Activated T-helper 2 cell treated with anti-CD3 and anti-CD28 coated beads, Interferon-gamma antibody, Interleukin-2, Interleukin-4, amounts not matched to agents 10 μg/mL and 5 μg/mL and 100 μg/mL, durations not matched to agents 14 hours and 24 hours and 36 hours (primary cell): ENCODE measurements around the gene IQGAP3. TPM values are rescaled to one million over a fixed set of nuclear protein-coding genes. Genes with fewer than 3 reads are reported as not detected.

Experiments
- DNase-seq: peaks from one replicate; pipeline ENCODE4 v3.0.0; 2021; ENCODE audit warnings: low spot score
- H3K27ac Mint-ChIP-seq: one replicate; pipeline ENCODE4 v1.8.0; 2021; ENCODE audit warnings: mixed read lengths
- H3K27me3 Mint-ChIP-seq: one replicate; pipeline ENCODE4 v1.8.0; 2021; ENCODE audit warnings: low read depth, mixed read lengths
- H3K36me3 Mint-ChIP-seq: one replicate; pipeline ENCODE4 v1.8.0; 2021; ENCODE audit warnings: low read depth, mixed read lengths
- H3K4me1 Mint-ChIP-seq: one replicate; pipeline ENCODE4 v1.8.0; 2021; ENCODE audit warnings: low read depth, mixed read lengths
- H3K4me3 Mint-ChIP-seq: one replicate; pipeline ENCODE4 v1.8.0; 2021; ENCODE audit warnings: low read depth, mild to moderate bottlenecking, moderate library complexity, mixed read lengths
- H3K9me3 Mint-ChIP-seq: one replicate; pipeline ENCODE4 v1.8.0; 2021; ENCODE audit warnings: mixed read lengths
- intact Hi-C: fragments of 100-400 bp; cut with micrococcal nuclease; formaldehyde crosslinking; loops from one replicate; pipeline ENCODE4 v1.15.1; 2023
- total RNA-seq: library from RNA; stranded (reverse); gene quantifications from 2 replicates; pipeline ENCODE4 v1.2.3, GENCODE V29; 2022

IQGAP3 gene
- total RNA-seq, 1 donor from 2014 or later: 16.1 TPM

DNA sequence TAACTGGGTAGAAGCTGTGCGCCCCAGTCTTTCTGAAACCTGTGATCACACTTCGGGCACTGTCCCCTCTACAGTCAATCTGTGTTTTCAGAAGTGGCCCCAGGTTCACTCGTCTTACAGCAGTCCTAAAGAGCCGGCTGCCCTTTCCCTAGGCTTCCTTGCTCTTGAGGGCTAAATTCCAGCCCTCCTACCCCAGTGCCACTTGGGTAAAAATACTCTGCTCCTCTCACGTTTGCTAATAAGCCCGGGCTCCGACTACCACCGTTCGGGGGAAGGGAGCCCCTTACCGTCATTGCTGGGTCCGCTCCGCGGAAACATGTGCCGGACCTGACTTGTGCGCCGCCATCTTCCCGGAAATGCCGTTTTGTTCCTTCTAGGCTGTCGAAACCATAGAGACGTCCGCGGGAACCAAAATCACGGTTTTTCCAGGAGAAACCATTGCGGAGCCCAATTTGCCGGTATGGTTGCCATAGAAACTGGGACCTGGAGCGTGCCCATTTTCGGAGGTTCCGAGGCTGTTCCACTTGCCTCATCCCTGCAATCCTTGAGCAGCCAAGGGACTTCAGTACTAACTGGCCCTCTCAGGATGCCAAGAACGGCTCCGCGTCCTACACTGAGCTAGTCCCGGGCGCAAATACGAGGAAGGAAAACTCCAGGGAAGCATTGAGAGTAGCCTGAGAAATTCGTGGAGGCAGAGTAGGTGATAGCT, 28.9 kb upstream of the IQGAP3 start, which contains the start of gene GPATCH4:
Gene GPATCH4, minus strand, starts transcription at position 358 of the 709 bp plus-strand sequence.
- DNase-seq: peak; percentile 72
- no peaks in the 10 kb centered on the region for H3K27me3 Mint-ChIP-seq
- H3K4me1 Mint-ChIP-seq: peaks cover 24% of the 10 kb centered on the region
- peaks cover 37% of the 10 kb centered on the region for H3K36me3 Mint-ChIP-seq
- peak within 1 kb of the TSS; percentile 99 for H3K27ac Mint-ChIP-seq
- H3K4me3 Mint-ChIP-seq: peak within 1 kb of the TSS; percentile 100
- no peaks in the 10 kb centered on the region for H3K9me3 Mint-ChIP-seq
- intact Hi-C loops: loop anchor here (2.0 kb wide), 2 partner anchors 16 to 100 kb away; partner anchors contain the start of gene MEF2D

DNA sequence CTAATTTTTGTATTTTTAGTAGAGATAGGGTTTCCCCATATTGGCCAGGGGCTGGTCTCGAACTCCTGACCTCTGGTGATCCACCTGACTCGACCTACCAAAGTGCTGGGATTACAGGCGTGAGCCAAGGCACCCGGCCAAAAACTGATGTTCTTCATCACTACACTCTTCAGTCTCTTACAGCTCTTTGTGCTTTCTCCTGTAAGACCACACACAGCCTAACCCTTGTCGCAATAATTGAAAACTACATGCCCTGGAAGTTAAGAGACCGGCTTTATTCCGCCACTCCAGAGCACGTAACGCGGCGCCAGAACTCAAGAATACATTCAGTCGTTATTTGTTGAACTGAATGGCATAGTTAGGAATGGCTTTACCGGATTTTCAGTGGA, 28.4 kb upstream of the IQGAP3 start:
- peak overlapping the region; percentile 99 for H3K27ac Mint-ChIP-seq
- H3K4me3 Mint-ChIP-seq: peak overlapping the region; percentile 100
- H3K4me1 Mint-ChIP-seq: peaks cover 24% of the 10 kb centered on the region
- DNase-seq: no peak
- peaks cover 43% of the 10 kb centered on the region for H3K36me3 Mint-ChIP-seq
- intact Hi-C loops: loop anchor here (2.0 kb wide), 2 partner anchors 16 to 100 kb away; partner anchors contain the start of gene MEF2D
- no peaks in the 10 kb centered on the region for H3K27me3 Mint-ChIP-seq
- no peaks in the 10 kb centered on the region for H3K9me3 Mint-ChIP-seq

DNA sequence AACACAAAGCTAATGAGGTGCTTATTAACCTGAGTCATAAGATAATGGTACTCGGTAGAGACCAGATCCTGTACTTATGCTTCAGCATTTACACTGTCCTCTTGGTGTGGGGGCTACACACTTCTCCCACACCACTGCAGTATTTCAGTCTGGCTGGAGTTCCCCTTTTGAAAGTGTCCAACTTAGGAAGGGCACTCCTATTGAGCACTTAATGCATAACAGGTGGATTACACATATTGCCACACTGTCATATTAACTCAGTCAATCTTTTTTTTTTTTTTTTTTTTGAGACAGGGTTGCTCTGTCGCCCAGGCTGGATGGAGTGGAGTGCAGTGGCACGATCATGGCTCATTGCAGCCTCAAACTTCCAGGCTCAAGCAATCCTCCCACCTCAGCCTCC, 27.4 kb upstream of the IQGAP3 start:
- Mint-ChIP-seq H3K4me1 (peaks cover 24% of the 10 kb centered on the region), H3K4me3 (peak overlapping the region; percentile 100), H3K9me3 (no peaks in the 10 kb centered on the region), H3K27ac (peak overlapping the region; percentile 99), H3K27me3 (no peaks in the 10 kb centered on the region), H3K36me3 (peaks cover 52% of the 10 kb centered on the region)
- DNase-seq: no peak
- intact Hi-C loops: loop anchor here (1.0 to 2.0 kb wide), 3 partner anchors 9 to 99 kb away; partner anchors contain the start of genes MEF2D and NAXE

DNA sequence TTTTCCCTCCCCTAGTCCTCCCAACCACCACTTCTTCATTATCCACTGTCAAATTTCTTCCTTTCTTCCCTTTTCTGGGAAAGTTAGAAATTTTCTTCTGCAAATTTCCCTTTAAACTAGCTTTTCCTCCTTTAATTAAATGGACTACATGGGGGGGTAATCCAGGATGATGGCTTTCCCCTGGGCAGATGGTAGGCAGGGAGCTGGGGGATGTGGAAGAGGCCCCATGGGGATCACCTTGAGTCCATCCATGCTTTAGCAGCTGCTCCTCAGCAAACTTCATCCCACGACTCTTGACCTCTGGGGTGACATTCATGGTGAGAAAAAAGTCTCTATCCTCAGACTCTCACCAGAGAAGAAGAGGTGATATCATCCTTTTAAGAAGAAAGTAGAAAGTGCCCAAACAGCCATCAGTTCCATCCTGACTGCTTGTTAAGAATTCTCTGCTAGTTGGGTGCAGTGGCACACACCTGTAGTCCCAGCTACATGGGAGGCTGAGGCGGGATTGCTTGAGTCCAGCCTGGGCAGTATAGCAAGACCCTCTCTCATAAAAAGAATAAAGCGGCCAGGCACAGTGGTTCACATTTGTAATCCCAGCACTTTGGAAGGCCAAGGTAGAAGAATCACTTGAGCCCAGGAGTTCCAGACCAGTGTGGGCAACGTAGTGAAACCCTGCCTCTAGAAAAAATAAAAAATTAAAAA, 26.5 kb upstream of the IQGAP3 start:
- Mint-ChIP-seq H3K27ac (no peak overlapping the region), H3K4me3 (no peak overlapping the region), H3K27me3 (no peaks in the 10 kb centered on the region), H3K9me3 (no peaks in the 10 kb centered on the region), H3K4me1 (peaks cover 24% of the 10 kb centered on the region), H3K36me3 (peaks cover 57% of the 10 kb centered on the region)
- intact Hi-C loops: loop anchor here (1.0 kb wide), 1 partner anchor 8 kb away; the partner anchor contains the start of gene NAXE
- DNase-seq: no peak

DNA sequence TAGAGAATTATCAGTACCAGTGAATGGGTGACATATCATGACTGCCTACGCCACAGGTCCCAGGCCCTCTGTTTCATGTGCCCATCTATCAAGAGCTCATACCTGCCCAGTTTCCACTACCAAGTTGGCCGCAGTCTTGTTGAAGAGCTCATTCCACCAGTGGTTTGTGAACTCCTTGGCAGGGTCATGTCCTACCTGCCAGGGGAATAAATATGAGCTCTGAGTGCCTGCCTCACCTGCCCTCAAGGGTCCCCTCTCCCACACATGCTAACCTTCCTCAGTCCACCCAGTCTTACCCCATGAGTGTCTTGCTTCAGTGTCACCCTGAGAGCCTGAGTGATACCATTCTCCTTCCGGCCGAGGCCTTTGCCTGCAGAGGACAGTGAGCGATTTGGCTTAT, 25.8 kb upstream of the IQGAP3 start:
- Mint-ChIP-seq H3K36me3 (peaks cover 62% of the 10 kb centered on the region), H3K27ac (no peak overlapping the region), H3K4me1 (peaks cover 26% of the 10 kb centered on the region), H3K27me3 (no peaks in the 10 kb centered on the region), H3K4me3 (no peak overlapping the region), H3K9me3 (no peaks in the 10 kb centered on the region)
- intact Hi-C loops: no loop called here
- no peak for DNase-seq

DNA sequence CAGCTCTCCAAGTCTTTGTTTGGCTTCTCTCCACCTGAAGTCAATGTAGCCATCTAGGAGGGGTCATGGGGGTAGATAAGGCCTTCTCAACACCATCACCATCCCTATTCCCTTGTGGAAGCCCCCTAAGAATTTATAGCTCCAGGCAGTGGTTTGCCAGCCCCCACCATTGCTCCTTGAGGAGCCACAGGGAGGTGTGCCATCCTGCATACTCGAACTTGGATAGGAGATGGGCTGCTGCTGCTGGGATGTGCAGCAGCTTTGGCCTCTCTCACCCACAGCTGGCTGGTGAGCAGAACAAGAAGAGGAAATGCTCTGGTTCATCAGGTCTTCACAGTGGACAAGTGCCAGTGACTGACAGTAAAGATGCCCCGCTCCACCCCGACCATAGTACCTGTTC, 24.1 kb upstream of the IQGAP3 start:
- Mint-ChIP-seq H3K4me3 (no peak overlapping the region), H3K36me3 (peaks cover 66% of the 10 kb centered on the region), H3K27ac (no peak overlapping the region), H3K9me3 (no peaks in the 10 kb centered on the region), H3K4me1 (peaks cover 21% of the 10 kb centered on the region), H3K27me3 (no peaks in the 10 kb centered on the region)
- intact Hi-C loops: no loop called here
- no peak for DNase-seq

DNA sequence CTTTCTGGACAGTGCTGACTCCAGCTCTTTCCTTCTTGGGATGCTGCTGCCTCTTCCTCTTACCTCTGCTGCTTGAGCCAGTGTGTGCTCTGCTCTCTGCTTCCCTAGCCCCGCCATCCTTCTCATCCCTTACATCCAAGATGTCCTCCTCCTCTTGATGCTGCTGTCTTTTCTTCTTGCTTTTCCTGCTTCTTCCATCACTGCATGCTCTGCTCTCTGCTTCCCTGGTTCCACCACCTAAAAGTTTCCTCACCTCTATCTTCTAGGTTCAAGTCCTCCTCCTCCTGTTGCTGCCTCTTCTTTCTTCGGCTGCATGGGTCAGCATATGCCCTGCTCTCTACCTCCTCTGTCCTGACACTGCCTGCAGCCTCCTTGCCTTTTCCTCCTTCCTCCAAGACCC, 22.7 kb upstream of the IQGAP3 start:
- H3K27ac Mint-ChIP-seq: no peak overlapping the region
- H3K9me3 Mint-ChIP-seq: no peaks in the 10 kb centered on the region
- no peak for DNase-seq
- H3K36me3 Mint-ChIP-seq: peaks cover 60% of the 10 kb centered on the region
- intact Hi-C loops: no loop called here
- no peaks in the 10 kb centered on the region for H3K27me3 Mint-ChIP-seq
- H3K4me1 Mint-ChIP-seq: peaks cover 29% of the 10 kb centered on the region
- H3K4me3 Mint-ChIP-seq: no peak overlapping the region

DNA sequence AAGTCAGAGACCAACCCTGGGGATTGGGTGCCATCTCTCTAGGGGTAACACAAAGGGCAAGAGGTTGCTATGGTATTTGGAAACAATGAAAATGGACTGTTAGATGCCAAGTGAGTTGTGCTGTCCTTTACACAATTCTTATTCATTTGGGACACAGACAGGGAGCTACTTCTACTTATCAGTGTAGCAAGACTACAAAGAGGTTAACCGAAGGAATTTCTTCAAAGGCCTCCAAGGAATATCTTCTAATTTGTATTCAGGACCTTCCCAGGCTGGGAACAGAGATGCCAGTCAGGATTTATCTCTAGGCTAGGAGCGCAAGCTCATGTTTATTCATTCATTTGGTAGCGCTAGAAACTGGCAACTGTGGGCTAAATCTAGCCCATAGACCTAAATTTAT, 21.8 kb upstream of the IQGAP3 start:
- H3K27ac Mint-ChIP-seq: no peak overlapping the region
- no peak for DNase-seq
- no peak overlapping the region for H3K4me3 Mint-ChIP-seq
- H3K27me3 Mint-ChIP-seq: no peaks in the 10 kb centered on the region
- intact Hi-C loops: no loop called here
- H3K36me3 Mint-ChIP-seq: peaks cover 56% of the 10 kb centered on the region
- peaks cover 24% of the 10 kb centered on the region for H3K4me1 Mint-ChIP-seq
- no peaks in the 10 kb centered on the region for H3K9me3 Mint-ChIP-seq

DNA sequence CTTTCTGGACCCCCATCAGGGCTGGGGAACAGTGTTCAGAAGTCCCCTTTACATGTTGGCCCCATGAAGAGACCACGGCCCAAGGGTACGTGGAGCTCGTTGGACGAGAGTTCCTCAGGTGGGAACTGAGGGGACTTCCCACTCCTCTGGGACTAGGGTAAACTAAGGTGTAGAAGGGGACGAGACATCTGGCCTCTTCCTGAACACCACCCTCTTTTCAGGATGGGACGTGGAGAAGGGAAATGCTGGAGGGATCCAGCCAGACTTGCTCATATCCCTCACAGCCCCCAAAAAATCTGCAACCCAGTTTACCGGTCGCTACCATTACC, 21.3 kb upstream of the IQGAP3 start:
- Mint-ChIP-seq H3K9me3 (no peaks in the 10 kb centered on the region), H3K4me1 (peaks cover 24% of the 10 kb centered on the region), H3K27ac (no peak overlapping the region), H3K36me3 (peaks cover 51% of the 10 kb centered on the region), H3K27me3 (no peaks in the 10 kb centered on the region), H3K4me3 (no peak overlapping the region)
- no peak for DNase-seq
- intact Hi-C loops: no loop called here

DNA sequence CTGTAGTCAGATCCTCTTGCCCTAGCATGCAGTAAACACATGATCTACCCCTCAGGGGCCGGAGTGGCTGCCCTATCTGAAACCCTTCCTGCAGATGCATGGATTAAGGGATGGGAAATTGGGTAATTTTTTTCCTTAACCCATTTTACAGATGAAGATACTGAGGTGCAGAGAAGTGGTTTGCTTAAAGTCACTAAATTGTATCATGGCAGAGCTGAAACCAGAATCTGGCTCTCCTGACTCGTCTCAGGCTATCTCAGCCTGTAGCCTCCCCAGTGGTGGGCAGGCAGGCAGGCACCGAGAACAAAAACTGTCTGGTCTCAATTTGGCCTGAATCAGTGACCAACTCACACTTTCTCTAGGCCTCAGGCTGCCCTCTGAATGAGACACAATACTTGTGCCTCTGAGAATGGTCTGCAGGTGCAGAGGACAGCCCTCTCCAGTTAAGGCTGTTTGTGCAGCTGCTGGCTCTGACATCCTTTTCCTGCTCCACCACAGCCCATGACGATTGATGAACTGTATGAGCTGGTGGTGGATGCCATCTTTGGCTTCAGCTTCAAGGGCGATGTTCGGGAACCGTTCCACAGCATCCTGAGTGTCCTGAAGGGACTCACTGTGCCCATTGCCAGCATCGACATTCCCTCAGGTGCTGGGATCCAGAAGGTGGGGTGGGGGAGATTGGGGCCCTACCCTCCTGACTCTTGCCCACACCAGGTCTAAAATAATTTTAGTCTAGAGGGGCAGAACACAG, 20.7 kb upstream of the IQGAP3 start:
- DNase-seq: no peak

DNA sequence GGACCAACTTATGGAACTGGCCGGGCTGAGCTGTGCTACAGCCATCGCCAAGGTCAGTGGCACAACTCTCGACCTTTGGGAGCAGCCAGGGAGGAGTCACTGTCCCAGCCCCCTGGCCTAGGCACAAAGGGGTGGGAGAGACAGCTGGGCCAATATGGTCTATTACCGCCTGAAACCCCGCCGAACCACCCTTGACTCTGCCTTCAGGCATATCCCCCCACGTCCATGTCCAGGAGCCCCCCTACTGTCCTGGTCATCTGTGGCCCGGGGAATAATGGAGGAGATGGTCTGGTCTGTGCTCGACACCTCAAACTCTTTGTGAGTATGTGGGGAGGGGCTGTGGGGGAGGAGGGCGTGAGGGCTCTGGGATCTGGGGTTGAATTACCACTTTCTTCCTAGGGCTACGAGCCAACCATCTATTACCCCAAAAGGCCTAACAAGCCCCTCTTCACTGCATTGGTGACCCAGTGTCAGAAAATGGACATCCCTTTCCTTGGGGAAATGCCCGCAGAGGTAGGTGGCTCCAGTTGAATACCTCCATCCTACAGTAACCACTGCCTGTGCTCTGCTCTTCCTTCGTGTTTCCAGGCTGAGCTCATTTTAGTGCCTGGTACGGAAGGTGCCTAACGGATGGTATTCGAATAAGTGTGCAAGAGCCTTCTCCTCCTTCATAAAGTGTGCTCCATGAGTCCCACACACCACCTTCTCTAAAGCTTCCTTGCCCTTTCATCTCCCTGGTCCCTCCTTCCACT, 20.0 kb upstream of the IQGAP3 start:
- Mint-ChIP-seq H3K36me3 (peaks cover 38% of the 10 kb centered on the region), H3K4me3 (peak overlapping the region; percentile 65), H3K9me3 (no peaks in the 10 kb centered on the region), H3K4me1 (peaks cover 24% of the 10 kb centered on the region), H3K27me3 (no peaks in the 10 kb centered on the region), H3K27ac (peak overlapping the region; percentile 55)
- intact Hi-C loops: no loop called here
- no peak for DNase-seq

More for the DNA sequence above, 20.7 kb upstream of the IQGAP3 start:
- Mint-ChIP-seq H3K27me3 (no peaks in the 10 kb centered on the region), H3K36me3 (peaks cover 45% of the 10 kb centered on the region), H3K9me3 (no peaks in the 10 kb centered on the region), H3K4me3 (peak overlapping the region; percentile 65), H3K4me1 (peaks cover 24% of the 10 kb centered on the region), H3K27ac (peak overlapping the region; percentile 35)
- intact Hi-C loops: no loop called here

DNA sequence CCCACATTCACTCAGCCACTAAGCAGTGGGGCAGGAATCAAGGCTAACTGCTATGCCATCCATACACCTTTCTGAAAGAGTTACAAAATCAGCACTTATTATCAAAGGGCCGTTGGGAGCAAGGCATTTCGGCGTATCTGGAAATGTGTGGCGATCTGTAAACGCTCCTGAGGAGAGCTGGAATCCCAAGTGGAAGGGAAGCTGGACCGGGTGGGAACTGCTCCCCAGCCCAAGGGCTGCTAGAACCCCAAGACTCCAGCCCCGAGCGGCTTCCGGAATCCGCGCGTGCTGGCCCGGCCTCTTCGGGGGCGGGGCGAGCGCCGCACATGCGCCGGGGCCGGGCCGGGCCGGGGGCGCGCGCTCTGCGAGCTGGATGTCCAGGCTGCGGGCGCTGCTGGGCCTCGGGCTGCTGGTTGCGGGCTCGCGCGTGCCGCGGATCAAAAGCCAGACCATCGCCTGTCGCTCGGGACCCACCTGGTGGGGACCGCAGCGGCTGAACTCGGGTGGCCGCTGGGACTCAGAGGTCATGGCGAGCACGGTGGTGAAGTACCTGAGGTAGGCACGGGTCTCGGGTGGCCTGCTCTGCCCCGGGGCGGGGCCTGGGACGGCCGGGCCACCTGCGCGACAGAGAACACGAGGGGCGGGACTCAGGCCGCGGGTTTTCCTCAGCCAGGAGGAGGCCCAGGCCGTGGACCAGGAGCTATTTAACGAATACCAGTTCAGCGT, 19.2 kb upstream of the IQGAP3 start, which contains the start of gene NAXE:
Gene NAXE, plus strand, starts transcription at position 345 of the 726 bp plus-strand sequence. Its CDS starts 29 bp downstream, at position 374.
- intact Hi-C loops: loop anchor here (1.0 kb wide), 1 partner anchor 8 kb away; no protein-coding TSS in a partner anchor
- peak within 1 kb of the TSS; percentile 77 for H3K4me3 Mint-ChIP-seq
- peak; percentile 64 for DNase-seq
- H3K36me3 Mint-ChIP-seq: peaks cover 30% of the 10 kb centered on the region
- peaks cover 19% of the 10 kb centered on the region for H3K4me1 Mint-ChIP-seq
- H3K27me3 Mint-ChIP-seq: no peaks in the 10 kb centered on the region
- no peaks in the 10 kb centered on the region for H3K9me3 Mint-ChIP-seq
- H3K27ac Mint-ChIP-seq: peak within 1 kb of the TSS; percentile 77
